Duodenal mucosa (tissue), 2 donors: ENCODE measurements around the gene SREBF1.

Experiments used
- H3K27ac ChIP-seq: one replicate; pipeline ENCODE4 v1.7.0; 2013; ENCODE audit warnings: low read depth, low read length
- H3K27me3 ChIP-seq, 2 donors: one replicate each; pipeline ENCODE4 v1.7.0; 2013; ENCODE audit warnings: low read length in 2 of 2, control low read depth in 1 of 2; ENCODE audit not compliant: insufficient read depth in 2 of 2, control insufficient read depth in 1 of 2
- H3K36me3 ChIP-seq, 2 donors: one replicate each; pipeline ENCODE4 v1.7.0; 2013; ENCODE audit warnings: low read length in 2 of 2, control low read depth in 1 of 2; ENCODE audit not compliant: insufficient read depth in 2 of 2, control insufficient read depth in 1 of 2
- H3K4me1 ChIP-seq, 2 donors: one replicate each; pipeline ENCODE4 v1.7.0; 2013; ENCODE audit warnings: low read length in 2 of 2, control low read depth in 1 of 2; ENCODE audit not compliant: insufficient read depth in 2 of 2, control insufficient read depth in 1 of 2
- H3K4me3 ChIP-seq, 2 donors: one replicate each; pipeline ENCODE4 v1.7.0; 2013; ENCODE audit warnings: low read length in 2 of 2, low read depth in 1 of 2
- H3K9ac ChIP-seq, 2 donors: one replicate each; pipeline ENCODE4 v1.7.0; 2013; ENCODE audit warnings: low read length in 2 of 2, low read depth in 1 of 2
- H3K9me3 ChIP-seq, 2 donors: one replicate each; pipeline ENCODE4 v1.7.0; 2013; ENCODE audit warnings: low read length in 2 of 2, control low read depth in 1 of 2; ENCODE audit not compliant: control insufficient read depth in 1 of 2

The SREBF1 gene

GRCh38 chr17:17848311-17849082 lies 11.7 kb upstream of the SREBF1 start:
- Histone ChIP-seq H3K4me1 (peaks cover 34 to 35% of the 10 kb centered on the region in 2 donors), H3K9me3 (no peaks in the 10 kb centered on the region), H3K9ac (peak overlapping the region in 1 of 2 donors; percentile 3), H3K36me3 (peaks cover 0 to 13% of the 10 kb centered on the region in 2 donors), H3K4me3 (no peak overlapping the region), H3K27ac (no peak overlapping the region), H3K27me3 (no peaks in the 10 kb centered on the region)

GRCh38 chr17:17847726-17848125 lies 10.9 kb upstream of the SREBF1 start:
- H3K9ac ChIP-seq, result no peak overlapping the region
- no peak overlapping the region for H3K27ac ChIP-seq
- peaks cover 26 to 27% of the 10 kb centered on the region in 2 donors for H3K4me1 ChIP-seq

GRCh38 chr17:17847118-17847689 lies 10.4 kb upstream of the SREBF1 start:
- no peaks in the 10 kb centered on the region for H3K27me3 ChIP-seq
- peaks cover 26 to 27% of the 10 kb centered on the region in 2 donors for H3K4me1 ChIP-seq
- no peaks in the 10 kb centered on the region for H3K9me3 ChIP-seq
- no peak overlapping the region for H3K9ac ChIP-seq
- peaks cover 0 to 13% of the 10 kb centered on the region in 2 donors for H3K36me3 ChIP-seq
- H3K4me3 ChIP-seq, result no peak overlapping the region
- no peak overlapping the region for H3K27ac ChIP-seq

More at GRCh38 chr17:17847726-17848125, 10.9 kb upstream of the SREBF1 start:
- Histone ChIP-seq H3K4me3 (no peak overlapping the region), H3K27me3 (no peaks in the 10 kb centered on the region), H3K36me3 (peaks cover 0 to 13% of the 10 kb centered on the region in 2 donors), H3K9me3 (no peaks in the 10 kb centered on the region)

- Histone ChIP-seq H3K36me3 (peaks cover 0 to 13% of the 10 kb centered on the region in 2 donors), H3K9ac (no peak overlapping the region), H3K4me3 (no peak overlapping the region), H3K27me3 (no peaks in the 10 kb centered on the region), H3K4me1 (peaks cover 27% of the 10 kb centered on the region in 2 donors), H3K9me3 (no peaks in the 10 kb centered on the region), H3K27ac (no peak overlapping the region)
Measured at GRCh38 chr17:17846645-17847044, 9.9 kb upstream of the SREBF1 start.

- H3K9ac ChIP-seq, result no peak overlapping the region
- no peaks in the 10 kb centered on the region for H3K9me3 ChIP-seq
- H3K4me3 ChIP-seq, result no peak overlapping the region
- peaks cover 31 to 33% of the 10 kb centered on the region in 2 donors for H3K4me1 ChIP-seq
- H3K36me3 ChIP-seq, result peaks cover 0 to 13% of the 10 kb centered on the region in 2 donors
- H3K27ac ChIP-seq, result no peak overlapping the region
- H3K27me3 ChIP-seq, result no peaks in the 10 kb centered on the region
Measured at GRCh38 chr17:17846003-17846402, 9.2 kb upstream of the SREBF1 start.

GRCh38 chr17:17845046-17845775 lies 8.4 kb upstream of the SREBF1 start:
- H3K27ac ChIP-seq, result no peak overlapping the region
- H3K4me3 ChIP-seq, result no peak overlapping the region
- H3K9me3 ChIP-seq, result no peaks in the 10 kb centered on the region
- no peak overlapping the region for H3K9ac ChIP-seq
- peaks cover 0 to 13% of the 10 kb centered on the region in 2 donors for H3K36me3 ChIP-seq
- H3K27me3 ChIP-seq, result no peaks in the 10 kb centered on the region
- H3K4me1 ChIP-seq, result peaks cover 31 to 35% of the 10 kb centered on the region in 2 donors

- Histone ChIP-seq H3K36me3 (peaks cover 0 to 13% of the 10 kb centered on the region in 2 donors), H3K9me3 (no peaks in the 10 kb centered on the region), H3K27ac (no peak overlapping the region), H3K9ac (no peak overlapping the region), H3K4me3 (no peak overlapping the region), H3K4me1 (peaks cover 28 to 32% of the 10 kb centered on the region in 2 donors), H3K27me3 (no peaks in the 10 kb centered on the region)
Measured at GRCh38 chr17:17844500-17844899, 7.7 kb upstream of the SREBF1 start.

- H3K9me3 ChIP-seq, result no peaks in the 10 kb centered on the region
- no peak overlapping the region for H3K27ac ChIP-seq
- H3K4me1 ChIP-seq, result peaks cover 27 to 32% of the 10 kb centered on the region in 2 donors
- no peak overlapping the region for H3K4me3 ChIP-seq
- no peaks in the 10 kb centered on the region for H3K27me3 ChIP-seq
- no peak overlapping the region for H3K9ac ChIP-seq
- peaks cover 0 to 13% of the 10 kb centered on the region in 2 donors for H3K36me3 ChIP-seq
Measured at GRCh38 chr17:17844079-17844478, 7.3 kb upstream of the SREBF1 start.

- Histone ChIP-seq H3K27me3 (no peaks in the 10 kb centered on the region), H3K4me3 (no peak overlapping the region), H3K9ac (no peak overlapping the region), H3K36me3 (peaks cover 0 to 13% of the 10 kb centered on the region in 2 donors), H3K27ac (no peak overlapping the region), H3K4me1 (peaks cover 28 to 34% of the 10 kb centered on the region in 2 donors), H3K9me3 (no peaks in the 10 kb centered on the region)
Measured at GRCh38 chr17:17843096-17843495, 6.3 kb upstream of the SREBF1 start.
